ENCODE data around the gene AUP1.

DNA sequence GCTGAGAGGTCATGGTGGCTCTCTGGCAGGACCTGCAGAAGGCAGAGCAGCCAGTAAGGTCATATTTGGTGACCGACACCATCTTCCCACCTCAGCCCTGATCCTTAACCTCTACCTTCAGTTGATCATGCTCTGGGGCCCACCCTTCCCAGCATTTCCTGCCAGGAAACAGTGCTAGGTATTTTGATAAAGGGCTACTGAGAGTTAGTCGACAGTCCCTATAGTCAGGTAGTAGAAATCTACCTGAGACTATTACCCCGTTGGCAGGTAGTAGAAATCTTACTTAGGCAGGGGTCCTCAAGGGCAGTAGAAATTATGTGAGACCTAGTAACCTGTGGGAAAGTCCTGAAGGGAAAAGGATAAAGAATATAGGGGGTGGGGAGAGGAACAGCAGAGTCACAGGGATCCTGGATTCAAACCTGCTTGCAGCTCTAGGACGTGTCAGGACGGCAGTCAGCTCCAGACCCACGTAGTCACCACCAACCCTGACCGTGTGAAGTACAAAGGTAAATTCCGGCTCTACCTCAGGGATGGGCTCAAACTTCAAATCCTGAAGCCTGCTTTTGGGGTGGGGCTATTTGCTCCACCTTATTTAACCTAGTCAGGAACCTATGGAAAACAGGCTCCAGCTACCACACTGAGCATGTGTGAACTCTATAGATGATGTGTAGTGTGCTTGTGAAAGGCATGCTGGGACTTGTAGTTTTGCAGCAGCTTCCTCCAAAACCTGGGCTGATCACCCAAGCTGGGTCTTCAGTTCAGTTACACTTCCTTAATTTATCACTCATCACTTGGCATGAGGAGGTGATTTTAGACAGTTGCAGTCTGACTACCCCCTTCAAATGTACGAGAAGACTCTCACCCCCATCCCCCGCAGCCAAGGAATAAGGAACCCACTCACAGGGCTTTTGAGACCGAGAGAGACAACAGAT lies 3.5 kb downstream of the AUP1 start, which contains the start of gene DQX1:
- TF ChIP-seq, protein P1, sequence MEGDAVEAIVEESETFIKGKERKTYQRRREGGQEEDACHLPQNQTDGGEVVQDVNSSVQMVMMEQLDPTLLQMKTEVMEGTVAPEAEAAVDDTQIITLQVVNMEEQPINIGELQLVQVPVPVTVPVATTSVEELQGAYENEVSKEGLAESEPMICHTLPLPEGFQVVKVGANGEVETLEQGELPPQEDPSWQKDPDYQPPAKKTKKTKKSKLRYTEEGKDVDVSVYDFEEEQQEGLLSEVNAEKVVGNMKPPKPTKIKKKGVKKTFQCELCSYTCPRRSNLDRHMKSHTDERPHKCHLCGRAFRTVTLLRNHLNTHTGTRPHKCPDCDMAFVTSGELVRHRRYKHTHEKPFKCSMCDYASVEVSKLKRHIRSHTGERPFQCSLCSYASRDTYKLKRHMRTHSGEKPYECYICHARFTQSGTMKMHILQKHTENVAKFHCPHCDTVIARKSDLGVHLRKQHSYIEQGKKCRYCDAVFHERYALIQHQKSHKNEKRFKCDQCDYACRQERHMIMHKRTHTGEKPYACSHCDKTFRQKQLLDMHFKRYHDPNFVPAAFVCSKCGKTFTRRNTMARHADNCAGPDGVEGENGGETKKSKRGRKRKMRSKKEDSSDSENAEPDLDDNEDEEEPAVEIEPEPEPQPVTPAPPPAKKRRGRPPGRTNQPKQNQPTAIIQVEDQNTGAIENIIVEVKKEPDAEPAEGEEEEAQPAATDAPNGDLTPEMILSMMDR (IDR thresholded peaks at IDR 0.05) = no peak
- TF ChIP-seq POLR2A (IDR thresholded peaks at IDR 0.05) = no peak
